Naive B cell (primary cell): ENCODE results near the gene GGTA1. TPM values are rescaled to one million over a fixed set of nuclear protein-coding genes. Genes with fewer than 3 reads are reported as not detected.

Experiments
- ATAC-seq, 2 donors: fragments of 150-1000 bp; cut with Tn5 transposase; 2 replicates each; pipeline ENCODE4 v1.10.0; 2021; ENCODE audit warnings: low read depth in 2 of 2, mild to moderate bottlenecking in 2 of 2, moderate library complexity in 2 of 2
- DNase-seq: peaks from one replicate; pipeline ENCODE4 v3.0.0; 2022
- H3K27ac Mint-ChIP-seq, 6 donors: one replicate each; pipeline ENCODE4 v1.8.0; 2020 to 2022; ENCODE audit warnings: mild to moderate bottlenecking in 6 of 6, mixed read lengths in 6 of 6, moderate library complexity in 5 of 6, inconsistent platforms in 2 of 6
- H3K27me3 Mint-ChIP-seq, 3 donors: one replicate each; pipeline ENCODE4 v1.8.0; 2021 to 2022; ENCODE audit warnings: mixed read lengths in 3 of 3, mild to moderate bottlenecking in 1 of 3
- H3K36me3 Mint-ChIP-seq, 2 donors: one replicate each; pipeline ENCODE4 v1.8.0; 2020 to 2022; ENCODE audit warnings: mixed read lengths in 2 of 2, inconsistent platforms in 1 of 2, mild to moderate bottlenecking in 1 of 2
- H3K4me1 Mint-ChIP-seq, 3 donors: one replicate each; pipeline ENCODE4 v1.8.0; 2020 to 2022; ENCODE audit warnings: mixed read lengths in 3 of 3, inconsistent platforms in 1 of 3, mild to moderate bottlenecking in 1 of 3, moderate library complexity in 1 of 3
- H3K4me3 Mint-ChIP-seq, 8 donors: one replicate each; pipeline ENCODE4 v1.8.0; 2020 to 2022; ENCODE audit warnings: mild to moderate bottlenecking in 8 of 8, mixed read lengths in 8 of 8, moderate library complexity in 8 of 8, inconsistent platforms in 2 of 8
- H3K9me3 Mint-ChIP-seq, 7 donors: one replicate each; pipeline ENCODE4 v1.8.0; 2020 to 2022; ENCODE audit warnings: mixed read lengths in 7 of 7, mild to moderate bottlenecking in 5 of 7, inconsistent platforms in 2 of 7, moderate library complexity in 1 of 7
- polyA plus RNA-seq, 6 donors: library from polyadenylated mRNA; unstranded; fragments of 300-500 nt; fragmentation: Illumina TruSeq; gene quantifications; one replicate each; pipeline ENCODE4 v1.2.3, GENCODE V29; 2021; ENCODE audit warnings: low read depth in 6 of 6

GGTA1 gene
- 1 to 10 TPM in 1 of 6 donors, under 1 TPM in 4, not detected in 1; 0.22 to 1.5 (median 0.64) TPM for polyA plus RNA-seq

- ATAC-seq = peak; percentile 35 to 42
These were observed at the start of gene GGTA1 for GRCh38 chr9:121499427-121500164. GGTA1 (minus strand) TSS chr9:121499844; CDS start chr9:121467922, 31,922 bp downstream.

GRCh38 chr9:121548666-121549065 is 49.0 kb upstream of the GGTA1 start:
- no peak overlapping the region for H3K27ac Mint-ChIP-seq
- H3K36me3 Mint-ChIP-seq = no peaks in the 10 kb centered on the region
- DNase-seq = no peak
- no peak for ATAC-seq
- H3K4me3 Mint-ChIP-seq = no peak overlapping the region
- H3K27me3 Mint-ChIP-seq = peaks cover 34 to 49% (median 39%) of the 10 kb centered on the region in 3 donors
- peaks cover 0 to 11% (median 6%) of the 10 kb centered on the region in 3 donors for H3K4me1 Mint-ChIP-seq
- no peaks in the 10 kb centered on the region for H3K9me3 Mint-ChIP-seq

More at GRCh38 chr9:121499427-121500164, at the start of gene GGTA1:
- peak within 1 kb of the TSS; percentile 84 to 95 (median 90) for H3K4me3 Mint-ChIP-seq
- peaks cover 36 to 50% (median 40%) of the 10 kb centered on the region in 3 donors for H3K27me3 Mint-ChIP-seq
- peaks cover 28 to 39% (median 39%) of the 10 kb centered on the region in 3 donors for H3K4me1 Mint-ChIP-seq
- H3K27ac Mint-ChIP-seq = peak within 1 kb of the TSS in 3 of 6 donors; percentile 8 to 79 (median 34)
- peak; percentile 12 for DNase-seq
- H3K9me3 Mint-ChIP-seq = peaks cover 1 to 7% (median 4%) of the 10 kb centered on the region in 7 donors
- H3K36me3 Mint-ChIP-seq = peaks cover 13 to 21% of the 10 kb centered on the region in 2 donors

GRCh38 chr9:121545875-121546423 is 46.3 kb upstream of the GGTA1 start:
- no peaks in the 10 kb centered on the region for H3K9me3 Mint-ChIP-seq
- H3K36me3 Mint-ChIP-seq = no peaks in the 10 kb centered on the region
- peaks cover 0 to 6% (median 2%) of the 10 kb centered on the region in 3 donors for H3K4me1 Mint-ChIP-seq
- peak; percentile 70 to 72 for ATAC-seq
- peak; percentile 61 for DNase-seq
- H3K27ac Mint-ChIP-seq = peak overlapping the region in 1 of 6 donors; percentile 44
- H3K27me3 Mint-ChIP-seq = peaks cover 24 to 56% (median 46%) of the 10 kb centered on the region in 3 donors
- H3K4me3 Mint-ChIP-seq = peak overlapping the region in 2 of 8 donors; percentile 37 to 44

GRCh38 chr9:121545150-121545874 is 45.7 kb upstream of the GGTA1 start:
- H3K36me3 Mint-ChIP-seq = no peaks in the 10 kb centered on the region
- H3K27me3 Mint-ChIP-seq = peaks cover 24 to 56% (median 44%) of the 10 kb centered on the region in 3 donors
- H3K4me1 Mint-ChIP-seq = peaks cover 0 to 4% (median 0%) of the 10 kb centered on the region in 3 donors
- H3K9me3 Mint-ChIP-seq = no peaks in the 10 kb centered on the region
- no peak for ATAC-seq
- H3K4me3 Mint-ChIP-seq = no peak overlapping the region
- DNase-seq = no peak
- no peak overlapping the region for H3K27ac Mint-ChIP-seq

- ATAC-seq = no peak
- Mint-ChIP-seq H3K36me3 (no peaks in the 10 kb centered on the region), H3K4me3 (no peak overlapping the region), H3K27ac (no peak overlapping the region), H3K27me3 (peaks cover 4 to 56% (median 32%) of the 10 kb centered on the region in 3 donors), H3K9me3 (no peaks in the 10 kb centered on the region), H3K4me1 (peaks cover 0 to 4% (median 4%) of the 10 kb centered on the region in 3 donors)
- DNase-seq = no peak
These were observed 42.4 kb upstream of the GGTA1 start for GRCh38 chr9:121542025-121542424.

- Mint-ChIP-seq H3K27me3 (peaks cover 4 to 48% (median 25%) of the 10 kb centered on the region in 3 donors), H3K27ac (peak overlapping the region in 2 of 6 donors; percentile 6 to 63), H3K4me3 (no peak overlapping the region), H3K36me3 (no peaks in the 10 kb centered on the region), H3K9me3 (no peaks in the 10 kb centered on the region), H3K4me1 (peaks cover 0 to 4% (median 4%) of the 10 kb centered on the region in 3 donors)
- DNase-seq (no peak), ATAC-seq (no peak)
These were observed 41.6 kb upstream of the GGTA1 start for GRCh38 chr9:121541256-121541655.

GRCh38 chr9:121538221-121538620 is 38.6 kb upstream of the GGTA1 start:
- H3K36me3 Mint-ChIP-seq = no peaks in the 10 kb centered on the region
- H3K27me3 Mint-ChIP-seq = peaks cover 10 to 31% (median 21%) of the 10 kb centered on the region in 3 donors

GRCh38 chr9:121537283-121537682 is 37.6 kb upstream of the GGTA1 start:
- H3K36me3 Mint-ChIP-seq = no peaks in the 10 kb centered on the region
- H3K27me3 Mint-ChIP-seq = peaks cover 10 to 38% (median 27%) of the 10 kb centered on the region in 3 donors
- no peak overlapping the region for H3K4me3 Mint-ChIP-seq
- H3K27ac Mint-ChIP-seq = no peak overlapping the region
- H3K4me1 Mint-ChIP-seq = peaks cover 0 to 4% (median 0%) of the 10 kb centered on the region in 3 donors
- H3K9me3 Mint-ChIP-seq = no peaks in the 10 kb centered on the region
- no peak for DNase-seq
- no peak for ATAC-seq

More at GRCh38 chr9:121538221-121538620, 38.6 kb upstream of the GGTA1 start:
- H3K9me3 Mint-ChIP-seq = no peaks in the 10 kb centered on the region
- no peak for ATAC-seq
- H3K27ac Mint-ChIP-seq = no peak overlapping the region
- H3K4me3 Mint-ChIP-seq = no peak overlapping the region
- peaks cover 0 to 4% (median 0%) of the 10 kb centered on the region in 3 donors for H3K4me1 Mint-ChIP-seq
- no peak for DNase-seq

GRCh38 chr9:121532881-121533280 is 33.2 kb upstream of the GGTA1 start:
- Mint-ChIP-seq H3K27me3 (peaks cover 14 to 23% (median 21%) of the 10 kb centered on the region in 3 donors), H3K4me1 (peaks cover 0 to 4% (median 0%) of the 10 kb centered on the region in 3 donors), H3K27ac (peak overlapping the region in 1 of 6 donors; percentile 73), H3K9me3 (no peaks in the 10 kb centered on the region), H3K4me3 (peak overlapping the region in 1 of 8 donors; percentile 0), H3K36me3 (no peaks in the 10 kb centered on the region)
- ATAC-seq (no peak), DNase-seq (no peak)

- H3K36me3 Mint-ChIP-seq = no peaks in the 10 kb centered on the region
- H3K27ac Mint-ChIP-seq = peak overlapping the region in 1 of 6 donors; percentile 83
- H3K27me3 Mint-ChIP-seq = peaks cover 21 to 27% (median 21%) of the 10 kb centered on the region in 3 donors
- no peak for ATAC-seq
- no peaks in the 10 kb centered on the region for H3K9me3 Mint-ChIP-seq
- no peak for DNase-seq
- H3K4me1 Mint-ChIP-seq = no peaks in the 10 kb centered on the region
- H3K4me3 Mint-ChIP-seq = no peak overlapping the region
These were observed 29.8 kb upstream of the GGTA1 start for GRCh38 chr9:121529237-121529987.

- ATAC-seq = no peak
- Mint-ChIP-seq H3K27me3 (peaks cover 21 to 27% (median 21%) of the 10 kb centered on the region in 3 donors), H3K4me3 (no peak overlapping the region), H3K9me3 (no peaks in the 10 kb centered on the region), H3K36me3 (no peaks in the 10 kb centered on the region), H3K4me1 (no peaks in the 10 kb centered on the region), H3K27ac (no peak overlapping the region)
- no peak for DNase-seq
These were observed 29.0 kb upstream of the GGTA1 start for GRCh38 chr9:121528642-121529041.

GRCh38 chr9:121527371-121527770 is 27.7 kb upstream of the GGTA1 start:
- Mint-ChIP-seq H3K27me3 (peaks cover 11 to 22% (median 15%) of the 10 kb centered on the region in 3 donors), H3K4me1 (no peaks in the 10 kb centered on the region), H3K9me3 (peaks cover 1 to 5% (median 3%) of the 10 kb centered on the region in 7 donors), H3K4me3 (no peak overlapping the region), H3K36me3 (peaks cover 3 to 5% of the 10 kb centered on the region in 2 donors), H3K27ac (no peak overlapping the region)
- ATAC-seq (no peak), DNase-seq (no peak)
